IMR-90 (cell line): ENCODE results near the gene FNBP1. TPM values are rescaled to one million over a fixed set of nuclear protein-coding genes. Genes with fewer than 3 reads are reported as not detected.

Source experiments
- ATAC-seq: fragments of 200-7000 bp; cut with Tn5 transposase; 2 replicates; pipeline ENCODE4 v1.9.1; 2020; ENCODE audit warnings: low read depth, mild to moderate bottlenecking, moderate library complexity
- BruUV-seq: library from RNA; stranded (reverse); fragments of 400-500 nt; replicated peaks from 2 replicates; lab custom pipeline; 2021; lab: Mats Ljungman, UMichigan
- CTCF ChIA-PET: fragments of 300-600 bp; formaldehyde crosslinking; extraction: SDS; loops from one replicate; lab custom pipeline; 2021; ENCODE audit warnings: antibody characterized with exemption; lab: Yijun Ruan, JAX
- POLR2A ChIA-PET: fragments of 300-600 bp; sonication (Branson Sonifier 250); formaldehyde crosslinking; loops from one replicate; lab custom pipeline; 2022; ENCODE audit warnings: antibody characterized with exemption; ENCODE audit not compliant: unreplicated experiment; lab: Charles Lee
- DNase-seq: peaks from one replicate; pipeline ENCODE4 v3.0.0; 2013
- H2AFZ ChIP-seq: replicated peaks from 2 replicates; pipeline ENCODE3; 2013; ENCODE audit warnings: low read length, mild to moderate bottlenecking; ENCODE audit not compliant: poor library complexity
- H2AK5ac ChIP-seq: 2 replicates; pipeline ENCODE4 v1.6.1; 2013; ENCODE audit warnings: low read depth, low read length, inconsistent platforms
- H2AK9ac ChIP-seq: replicated peaks from 2 replicates; pipeline ENCODE3; 2013; ENCODE audit warnings: mild to moderate bottlenecking, low read depth, low read length, moderate library complexity; ENCODE audit not compliant: poor library complexity
- H2BK120ac ChIP-seq: 2 replicates; pipeline ENCODE4 v1.6.1; 2013; ENCODE audit warnings: low read depth, low read length, inconsistent platforms
- H2BK15ac ChIP-seq: 3 replicates; pipeline ENCODE4 v1.6.1; 2013; ENCODE audit warnings: low read depth, low read length, inconsistent platforms
- H2BK20ac ChIP-seq: 2 replicates; pipeline ENCODE4 v1.6.1; 2013; ENCODE audit warnings: low read depth, mild to moderate bottlenecking, inconsistent platforms, low read length, moderate library complexity
- H2BK5ac ChIP-seq: 2 replicates; pipeline ENCODE4 v1.6.1; 2013; ENCODE audit warnings: mild to moderate bottlenecking, low read depth, low read length, inconsistent platforms; ENCODE audit not compliant: poor library complexity, severe bottlenecking
- H3K14ac ChIP-seq: replicated peaks from 2 replicates; pipeline ENCODE4 v1.6.1; 2013; ENCODE audit warnings: low read depth, low read length, inconsistent platforms
- H3K18ac ChIP-seq: 2 replicates; pipeline ENCODE4 v1.6.1; 2013; ENCODE audit warnings: low read depth, low read length, control low read depth
- H3K23ac ChIP-seq: 2 replicates; pipeline ENCODE4 v1.6.1; 2013; ENCODE audit warnings: low read depth, low read length, inconsistent platforms
- H3K27ac ChIP-seq: 2 replicates; pipeline ENCODE4 v1.5.1; 2013; ENCODE audit warnings: mild to moderate bottlenecking, control low read depth, low read length; ENCODE audit not compliant: insufficient read depth
- H3K27me3 ChIP-seq: 2 replicates; pipeline ENCODE4 v1.6.1; 2013; ENCODE audit warnings: low read length; ENCODE audit not compliant: control insufficient read depth, insufficient read depth
- H3K36me3 ChIP-seq: 2 replicates; pipeline ENCODE4 v1.6.1; 2013; ENCODE audit warnings: low read length, mixed read lengths; ENCODE audit not compliant: control insufficient read depth, insufficient read depth
- H3K4ac ChIP-seq: 2 replicates; pipeline ENCODE4 v1.6.1; 2013; ENCODE audit warnings: low read depth, low read length, inconsistent platforms
- H3K4me1 ChIP-seq: 2 replicates; pipeline ENCODE4 v1.6.1; 2013; ENCODE audit warnings: low read length, mixed read lengths; ENCODE audit not compliant: control insufficient read depth, insufficient read depth
- H3K4me2 ChIP-seq: 2 replicates; pipeline ENCODE4 v1.6.1; 2013; ENCODE audit warnings: low read depth, mild to moderate bottlenecking, control low read depth, low read length, moderate library complexity
- H3K4me3 ChIP-seq: 2 replicates; pipeline ENCODE4 v1.5.1; 2013; ENCODE audit warnings: low read depth, mild to moderate bottlenecking, control low read depth, low read length, moderate library complexity; ENCODE audit not compliant: insufficient read depth
- H3K56ac ChIP-seq: 2 replicates; pipeline ENCODE4 v1.6.1; 2013; ENCODE audit warnings: low read length, inconsistent platforms; ENCODE audit not compliant: insufficient read depth; ENCODE audit errors: extremely low read depth
- H3K79me1 ChIP-seq, 2 experiments: 2 replicates each; pipeline ENCODE4 v1.6.1; 2013; ENCODE audit warnings: low read length in 2 of 2, inconsistent platforms in 1 of 2, low read depth in 1 of 2
- H3K9ac ChIP-seq: 2 replicates; pipeline ENCODE4 v1.6.1; 2013; ENCODE audit warnings: low read depth, low read length, control low read depth
- H3K9me1 ChIP-seq: 2 replicates; pipeline ENCODE4 v1.6.1; 2013; ENCODE audit warnings: low read length, inconsistent platforms; ENCODE audit not compliant: insufficient read depth
- H3K9me3 ChIP-seq: 2 replicates; pipeline ENCODE4 v1.6.1; 2013; ENCODE audit warnings: low read length; ENCODE audit not compliant: control insufficient read depth, insufficient read depth
- H4K20me1 ChIP-seq: 2 replicates; pipeline ENCODE4 v1.6.1; 2013; ENCODE audit warnings: low read length, inconsistent platforms; ENCODE audit not compliant: insufficient read depth
- H4K5ac ChIP-seq: 2 replicates; pipeline ENCODE4 v1.6.1; 2013; ENCODE audit warnings: mild to moderate bottlenecking, low read depth, low read length, control low read depth
- H4K8ac ChIP-seq, 2 experiments: 2 replicates each; pipeline ENCODE4 v1.6.1; 2013; ENCODE audit warnings: low read depth in 2 of 2, low read length in 2 of 2, control low read depth in 1 of 2, inconsistent platforms in 1 of 2
- H4K91ac ChIP-seq: 2 replicates; pipeline ENCODE4 v1.6.1; 2013; ENCODE audit warnings: low read depth, low read length, inconsistent platforms; ENCODE audit not compliant: insufficient read depth
- ELK1 ChIP-seq: fragments of 150-350 bp; IDR thresholded peaks from 2 replicates; pipeline ENCODE4 v1.6.1; 2016; ENCODE audit warnings: low read depth, mild to moderate bottlenecking, low read length, moderate library complexity, borderline replicate concordance
- FOS ChIP-seq: fragments of 150-350 bp; IDR thresholded peaks from 2 replicates; pipeline ENCODE4 v1.6.1; 2016; ENCODE audit warnings: low read depth, low read length
- WGBS, 2 experiments: methylation state at CpG; one replicate each; pipeline versions ENCODE4 v1.1.5 to v1.1.7; 2013; ENCODE audit warnings: missing lambda C conversion rate in 2 of 2; ENCODE audit not compliant: insufficient read length in 1 of 2; ENCODE audit errors: extremely low coverage in 2 of 2; 5-methylcytosine and 5-hydroxymethylcytosine counted together
- dilution Hi-C: fragments of 300-500 bp; cut with HindIII; formaldehyde crosslinking; loops from one replicate; pipeline ENCODE4 v1.14.3; 2018; ENCODE audit warnings: low sequenced_read_pairs; ENCODE audit not compliant: unreplicated experiment
- in situ Hi-C: fragments of 300-500 bp; cut with MboI; formaldehyde crosslinking; loops from 3 replicates; pipeline ENCODE4 v1.14.3; 2019; ENCODE audit warnings: low sequenced_read_pairs, inconsistent platforms, mixed read lengths
- intact Hi-C: fragments of 100-400 bp; cut with micrococcal nuclease; formaldehyde crosslinking; loops from 2 replicates; pipeline ENCODE4 v1.10.0; 2022
- polyA plus RNA-seq, 3 experiments: library from polyadenylated mRNA; depleted of rRNA; stranded (reverse); fragments of >200 nt; gene quantifications; 2 replicates each; pipeline ENCODE4 v1.2.3, GENCODE V29; 2012; ENCODE audit warnings: low replicate concordance in 1 of 3
- total RNA-seq: library from RNA; depleted of rRNA; stranded (reverse); fragments of >200 nt; gene quantifications from 2 replicates; pipeline ENCODE4 v1.2.3, GENCODE V29; 2012

Gene FNBP1
- total and polyA plus RNA-seq, 2 of the 4 experiments (the other 2 are of a cell fraction): 10.3 to 15.4 TPM

- dilution Hi-C loops: no loop called here
- peaks cover 5% of the 10 kb centered on the region for H3K9me1 ChIP-seq
- no peak overlapping the region for H3K23ac ChIP-seq
- no peak overlapping the region for H2AK5ac ChIP-seq
- no peaks in the 10 kb centered on the region; the same call in 1 of the 2 replicates for H3K36me3 ChIP-seq
- no peaks in the 10 kb centered on the region for H3K9me3 ChIP-seq
- H3K4ac ChIP-seq: no peak overlapping the region
- ATAC-seq (no peak), DNase-seq (no peak)
- no TSS peak for BruUV-seq
- H3K4me1 ChIP-seq: peaks cover 4% of the 10 kb centered on the region; the same call in 1 of the 2 replicates
- H3K4me3 ChIP-seq: no peak overlapping the region
- peaks cover 69% of the 10 kb centered on the region for H4K20me1 ChIP-seq
- ChIA-PET POLR2A (interaction anchor here (0.7 kb wide), 1 partner anchor 472 kb away, joined by 4 read pairs; no protein-coding TSS in a partner anchor), CTCF (no interaction called here)
- no peak overlapping the region for H4K91ac ChIP-seq
- TF ChIP-seq ELK1: no peak
- TF ChIP-seq FOS: no peak
- no peak overlapping the region for H2BK120ac ChIP-seq
- no peak overlapping the region for H3K14ac ChIP-seq
- H4K5ac ChIP-seq: no peak overlapping the region
- no peak overlapping the region for H3K4me2 ChIP-seq
- WGBS, 2 experiments: no CpG with 5 or more reads among the region's 1 CpG
- no peak overlapping the region for H2BK15ac ChIP-seq
- no peak overlapping the region for H2AK9ac ChIP-seq
- H3K9ac ChIP-seq: no peak overlapping the region
- H3K18ac ChIP-seq: no peak overlapping the region
- H2AFZ ChIP-seq: no peak overlapping the region
- H3K56ac ChIP-seq: no peak overlapping the region
- no peak overlapping the region for H2BK5ac ChIP-seq
- intact Hi-C loops: no loop called here
- no peak overlapping the region for H2BK20ac ChIP-seq
- H3K27ac ChIP-seq: no peak overlapping the region
- in situ Hi-C loops: loop anchor here (25.0 kb wide), 1 partner anchor 182 kb away; no protein-coding TSS in a partner anchor
- no peak overlapping the region for H4K8ac ChIP-seq
- H3K27me3 ChIP-seq: no peaks in the 10 kb centered on the region
- H3K79me1 ChIP-seq: peaks cover 41 to 86% of the 10 kb centered on the region in 2 experiments
Observed at GRCh38 chr9:130069048-130069447, 26.1 kb upstream of the FNBP1 start.
